Smooth muscle cell (in vitro differentiated cells): Measurements from ENCODE around the gene KRT33B. TPM values are rescaled to one million over a fixed set of nuclear protein-coding genes. Genes with fewer than 3 reads are reported as not detected.

Experiments used
- DNase-seq: peaks from one replicate; lab custom pipeline; 2025; ENCODE audit not compliant: unreplicated experiment; lab: John Stamatoyannopoulos, UW
- H2AFZ ChIP-seq: fragments of 200-600 bp; sonication (generic); 2 replicates; pipeline ENCODE4 v1.6.0; 2016; ENCODE audit warnings: antibody characterized with exemption, low read depth, mild to moderate bottlenecking
- H3F3A ChIP-seq: fragments of 200-600 bp; sonication (generic); 2 replicates; pipeline ENCODE4 v1.6.0; 2017; ENCODE audit warnings: antibody characterized with exemption, low read depth
- H3K27ac ChIP-seq: fragments of 200-600 bp; sonication (generic); 2 replicates; pipeline ENCODE4 v1.5.1; 2016; ENCODE audit warnings: low read depth, mild to moderate bottlenecking
- H3K27me3 ChIP-seq: fragments of 200-600 bp; sonication (generic); 2 replicates; pipeline ENCODE4 v1.6.1; 2016; ENCODE audit warnings: low read depth, mild to moderate bottlenecking
- H3K36me3 ChIP-seq: fragments of 200-600 bp; sonication (generic); 2 replicates; pipeline ENCODE4 v1.5.1; 2016; ENCODE audit warnings: low read depth
- H3K4me1 ChIP-seq: fragments of 200-600 bp; sonication (generic); 2 replicates; pipeline ENCODE4 v1.5.1; 2016; ENCODE audit warnings: low read depth
- H3K4me2 ChIP-seq: fragments of 200-600 bp; sonication (generic); 2 replicates; pipeline ENCODE4 v1.6.0; 2016; ENCODE audit warnings: mild to moderate bottlenecking
- H3K4me3 ChIP-seq: fragments of 200-600 bp; sonication (generic); 2 replicates; pipeline ENCODE4 v1.5.1; 2016; ENCODE audit warnings: mild to moderate bottlenecking
- H3K79me2 ChIP-seq: fragments of 200-600 bp; sonication (generic); 2 replicates; pipeline ENCODE4 v1.6.0; 2016; ENCODE audit warnings: low read depth, mild to moderate bottlenecking
- H3K9ac ChIP-seq: fragments of 200-600 bp; sonication (generic); 2 replicates; pipeline ENCODE4 v1.6.0; 2016; ENCODE audit warnings: low read depth
- H3K9me3 ChIP-seq: fragments of 200-600 bp; sonication (generic); replicated peaks from 2 replicates; pipeline ENCODE4 v1.5.1; 2016; ENCODE audit warnings: low read depth
- H4K20me1 ChIP-seq: fragments of 200-600 bp; sonication (generic); 2 replicates; pipeline ENCODE4 v1.6.0; 2016; ENCODE audit warnings: low read depth
- WGBS: methylation state at CpG from one replicate; pipeline ENCODE4 v1.1.7; 2016; ENCODE audit warnings: low lambda C conversion rate; 5-methylcytosine and 5-hydroxymethylcytosine counted together
- polyA plus RNA-seq: library from polyadenylated mRNA; unstranded; fragments of >200 nt; fragmentation: Nextera tagmentation; extraction: Ambion mirVana; gene quantifications from 2 replicates; pipeline ENCODE4 v1.2.1, GENCODE V29; 2016
- total RNA-seq: library from RNA; depleted of rRNA; stranded (reverse); fragments of >200 nt; gene quantifications from 2 replicates; pipeline ENCODE4 v1.2.3, GENCODE V29; 2014
- TF ChIP-seq, protein P1 (sequence below): fragments of 200-600 bp; sonication (generic); IDR thresholded peaks from 2 replicates; pipeline ENCODE4 v1.5.1; 2017; ENCODE audit warnings: borderline replicate concordance, mild to moderate bottlenecking, antibody characterized with exemption; ENCODE audit not compliant: insufficient read depth, poor library complexity, severe bottlenecking

KRT33B gene
- 2.3 and 2.7 TPM in 2 replicates for total RNA-seq
- 1.1 and 1.8 TPM in 2 replicates for polyA plus RNA-seq

- Histone ChIP-seq H3K79me2 (no peaks in the 10 kb centered on the region), H4K20me1 (no peaks in the 10 kb centered on the region), H2AFZ (no peak within 1 kb of the TSS), H3F3A (no peaks in the 10 kb centered on the region), H3K4me2 (no peak within 1 kb of the TSS), H3K27me3 (no peaks in the 10 kb centered on the region), H3K9me3 (no peaks in the 10 kb centered on the region), H3K36me3 (no peaks in the 10 kb centered on the region), H3K27ac (no peak within 1 kb of the TSS), H3K4me1 (no peaks in the 10 kb centered on the region), H3K4me3 (no peak within 1 kb of the TSS), H3K9ac (no peak within 1 kb of the TSS)
- TF ChIP-seq, protein P1, sequence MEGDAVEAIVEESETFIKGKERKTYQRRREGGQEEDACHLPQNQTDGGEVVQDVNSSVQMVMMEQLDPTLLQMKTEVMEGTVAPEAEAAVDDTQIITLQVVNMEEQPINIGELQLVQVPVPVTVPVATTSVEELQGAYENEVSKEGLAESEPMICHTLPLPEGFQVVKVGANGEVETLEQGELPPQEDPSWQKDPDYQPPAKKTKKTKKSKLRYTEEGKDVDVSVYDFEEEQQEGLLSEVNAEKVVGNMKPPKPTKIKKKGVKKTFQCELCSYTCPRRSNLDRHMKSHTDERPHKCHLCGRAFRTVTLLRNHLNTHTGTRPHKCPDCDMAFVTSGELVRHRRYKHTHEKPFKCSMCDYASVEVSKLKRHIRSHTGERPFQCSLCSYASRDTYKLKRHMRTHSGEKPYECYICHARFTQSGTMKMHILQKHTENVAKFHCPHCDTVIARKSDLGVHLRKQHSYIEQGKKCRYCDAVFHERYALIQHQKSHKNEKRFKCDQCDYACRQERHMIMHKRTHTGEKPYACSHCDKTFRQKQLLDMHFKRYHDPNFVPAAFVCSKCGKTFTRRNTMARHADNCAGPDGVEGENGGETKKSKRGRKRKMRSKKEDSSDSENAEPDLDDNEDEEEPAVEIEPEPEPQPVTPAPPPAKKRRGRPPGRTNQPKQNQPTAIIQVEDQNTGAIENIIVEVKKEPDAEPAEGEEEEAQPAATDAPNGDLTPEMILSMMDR: no peak
- DNase-seq: no peak
- WGBS: 89% methylated on average over 1 of the region's 1 CpG
These were observed at the start of gene KRT33B for GRCh38 chr17:41369713-41370112. Gene KRT33B, minus strand, starts transcription at chr17:41369813. Its CDS starts 63 bp downstream, at chr17:41369750.

GRCh38 chr17:41418116-41418860, 48.7 kb upstream of the KRT33B start:
- Histone ChIP-seq H4K20me1 (no peaks in the 10 kb centered on the region), H3K4me1 (no peaks in the 10 kb centered on the region), H3K4me2 (no peak overlapping the region), H3K79me2 (no peaks in the 10 kb centered on the region), H2AFZ (no peak overlapping the region), H3K36me3 (no peaks in the 10 kb centered on the region), H3K4me3 (no peak overlapping the region), H3F3A (no peaks in the 10 kb centered on the region), H3K9me3 (no peaks in the 10 kb centered on the region), H3K27ac (peak overlapping the region; percentile 48), H3K9ac (no peak overlapping the region), H3K27me3 (no peaks in the 10 kb centered on the region)
- TF ChIP-seq, protein P1: no peak
- 93% methylated on average over 7 of the region's 7 CpGs for WGBS
- DNase-seq: no peak

DNA sequence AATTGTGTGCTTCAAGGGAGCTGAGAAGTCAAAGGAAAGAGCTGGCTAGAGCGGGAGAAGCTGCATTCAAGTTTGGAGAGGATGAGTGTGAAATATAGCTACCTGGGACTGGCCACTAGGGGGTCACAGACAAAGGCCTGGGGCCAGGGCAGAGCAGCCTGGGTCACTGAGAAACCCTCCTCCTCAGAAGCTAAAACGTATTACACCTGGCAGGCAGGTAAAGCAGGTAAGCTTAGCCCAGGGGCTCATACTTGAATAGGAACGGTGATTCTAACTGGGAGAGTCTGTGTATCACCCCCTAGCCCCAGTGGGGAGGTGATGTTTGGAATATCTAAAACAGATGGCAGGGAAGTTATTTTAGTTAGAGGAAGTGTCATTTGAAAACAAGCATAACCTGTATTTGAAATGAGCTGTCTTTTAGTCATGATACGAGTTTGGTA, 48.0 kb upstream of the KRT33B start:
- TF ChIP-seq, protein P1: peak; percentile 31
- H3K4me3 ChIP-seq: no peak overlapping the region
- no peaks in the 10 kb centered on the region for H3K27me3 ChIP-seq
- DNase-seq: no peak
- no peaks in the 10 kb centered on the region for H3K79me2 ChIP-seq
- H3K36me3 ChIP-seq: no peaks in the 10 kb centered on the region
- H3K9ac ChIP-seq: no peak overlapping the region
- H3K27ac ChIP-seq: peak overlapping the region; percentile 48
- no peak overlapping the region for H3K4me2 ChIP-seq
- no peaks in the 10 kb centered on the region for H3K9me3 ChIP-seq
- H3F3A ChIP-seq: no peaks in the 10 kb centered on the region
- H4K20me1 ChIP-seq: no peaks in the 10 kb centered on the region
- H3K4me1 ChIP-seq: no peaks in the 10 kb centered on the region
- 50% methylated on average over 4 of the region's 4 CpGs for WGBS
- no peak overlapping the region for H2AFZ ChIP-seq

DNA sequence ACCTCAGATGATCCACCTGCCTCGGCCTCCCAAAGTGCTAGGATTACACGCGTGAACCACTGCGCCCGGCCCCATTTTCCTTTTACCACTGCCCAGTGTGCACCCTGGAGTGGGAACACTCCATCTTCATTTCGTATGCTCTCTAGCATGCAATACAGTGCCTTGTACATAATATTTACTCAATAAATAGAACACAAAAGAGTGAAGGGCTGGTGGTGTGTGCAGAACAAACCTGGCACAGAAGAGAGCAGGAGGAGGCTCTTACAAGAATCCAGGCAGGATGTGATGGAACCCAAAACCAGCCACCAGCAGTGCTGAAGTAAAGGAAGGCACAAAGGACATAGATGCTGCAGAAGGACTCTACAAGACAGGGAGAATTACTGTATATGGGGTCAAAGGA, 47.5 kb upstream of the KRT33B start:
- Histone ChIP-seq H3K27me3 (no peaks in the 10 kb centered on the region), H3K36me3 (no peaks in the 10 kb centered on the region), H3K79me2 (no peaks in the 10 kb centered on the region), H2AFZ (no peak overlapping the region), H3K9ac (no peak overlapping the region), H3K4me2 (no peak overlapping the region), H4K20me1 (no peaks in the 10 kb centered on the region), H3K27ac (peak overlapping the region; percentile 48), H3K9me3 (no peaks in the 10 kb centered on the region), H3K4me1 (no peaks in the 10 kb centered on the region), H3F3A (no peaks in the 10 kb centered on the region), H3K4me3 (no peak overlapping the region)
- DNase-seq: no peak
- TF ChIP-seq, protein P1: no peak
- 97% methylated on average over 6 of the region's 6 CpGs for WGBS
